ENCODE data around the gene STIMATE.

Gene STIMATE

DNA sequence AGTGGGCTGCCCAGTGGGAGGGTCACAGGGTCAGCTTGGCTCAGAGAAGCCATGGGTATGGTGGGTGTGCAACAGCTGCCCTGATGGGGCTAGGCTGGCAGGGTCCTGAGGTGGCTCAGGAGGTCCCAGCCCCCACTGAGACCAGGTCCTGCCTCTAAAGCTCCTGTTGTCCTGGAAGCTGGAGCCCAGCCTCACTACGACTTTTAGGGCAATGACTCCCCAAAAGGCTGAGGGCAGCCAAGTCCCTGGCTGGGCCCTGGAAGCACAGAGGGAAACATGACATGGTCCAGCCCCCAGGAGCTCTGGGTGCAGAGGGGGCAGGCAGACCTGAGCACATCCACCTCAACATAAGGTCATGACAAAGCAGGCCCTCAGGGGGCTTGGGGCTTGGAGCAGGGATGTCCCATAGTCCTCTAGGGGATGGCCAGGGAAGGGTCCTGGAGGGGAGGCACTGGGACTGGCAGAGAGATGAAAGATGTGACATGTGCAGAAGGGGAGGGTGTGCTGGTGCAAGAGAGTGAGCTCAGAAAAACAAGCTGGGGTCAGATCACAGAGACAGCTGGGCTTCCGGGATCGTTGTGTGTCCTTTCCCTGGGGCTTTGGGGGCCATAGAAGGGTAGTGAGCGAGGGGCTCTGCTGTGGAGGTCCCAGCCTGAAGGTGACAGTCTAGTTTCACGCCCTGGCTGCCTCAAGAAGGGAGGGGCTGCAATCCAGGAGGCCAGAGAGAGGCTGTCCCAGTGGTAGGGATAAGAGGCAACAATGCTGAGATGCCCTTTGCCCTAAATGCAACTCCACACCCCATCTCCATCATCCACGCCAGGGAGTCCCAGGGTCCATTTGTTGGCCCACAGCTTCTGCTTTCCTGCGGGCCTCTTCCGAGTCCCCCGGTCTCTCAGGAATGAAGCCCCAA lies 103.4 kb downstream of the STIMATE start:
- no peak for DNase-seq (ENCODE audit: low read depth in 1 of 2, low spot score in 1 of 2)

DNA sequence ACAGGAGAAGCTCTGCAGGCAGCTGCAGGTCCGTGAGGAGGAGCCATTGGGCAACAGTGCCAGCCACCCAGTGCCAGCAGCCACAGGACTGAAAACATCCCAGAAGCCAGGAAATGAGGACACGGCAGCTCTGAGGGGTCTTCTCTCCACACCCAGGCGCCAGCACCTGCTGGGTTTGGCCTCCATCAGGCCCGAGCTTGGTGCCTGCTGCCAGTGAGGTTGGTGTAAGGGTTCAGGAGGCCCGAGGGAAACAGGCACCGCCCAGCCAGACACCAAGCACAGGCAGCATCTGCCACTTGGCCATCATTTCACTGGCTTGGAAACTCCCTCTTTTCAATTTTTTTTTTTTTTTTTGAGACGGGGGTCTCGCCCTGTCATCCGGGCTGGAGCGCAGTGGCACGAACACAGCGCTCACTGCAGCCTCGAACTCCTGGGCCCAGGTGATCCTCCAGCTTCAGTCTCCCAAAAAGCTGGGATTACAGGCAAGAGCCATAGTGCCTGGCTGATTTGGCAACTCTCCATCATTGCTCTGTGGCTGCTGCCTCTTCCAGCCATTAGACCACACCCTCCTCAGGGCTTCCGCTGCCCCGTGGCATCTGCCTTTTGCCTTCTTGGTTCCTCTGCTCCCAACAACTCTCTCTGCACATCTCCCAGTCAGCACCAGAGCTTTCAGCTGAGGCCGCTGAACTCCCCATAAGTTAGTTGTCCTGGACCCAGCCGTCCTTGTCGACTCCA lies 104.2 kb downstream of the STIMATE start:
- DNase-seq (ENCODE audit: low read depth in 1 of 2, low spot score in 1 of 2) = no peak

DNA sequence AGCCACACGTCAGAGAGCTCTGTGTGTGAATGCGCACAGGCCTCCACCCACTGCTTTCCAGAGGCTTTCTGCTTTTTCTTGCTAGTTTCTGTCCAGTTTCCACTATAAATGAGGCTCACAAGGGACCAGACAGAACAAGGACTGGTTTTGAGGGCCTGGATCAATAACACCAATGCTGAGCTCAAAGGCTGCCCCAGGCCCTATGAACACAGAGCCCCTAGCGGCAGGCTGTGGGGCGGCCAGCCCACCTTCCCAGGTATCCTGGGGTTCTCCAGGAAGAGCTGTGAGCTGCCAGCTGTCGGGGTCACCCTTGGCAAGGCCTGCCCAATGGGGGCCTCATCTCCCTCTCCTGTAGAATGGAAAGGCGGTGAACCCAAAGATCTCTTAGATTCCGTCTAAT lies 104.9 kb downstream of the STIMATE start:
- DNase-seq (ENCODE audit: low read depth in 1 of 2, low spot score in 1 of 2) = no peak

DNA sequence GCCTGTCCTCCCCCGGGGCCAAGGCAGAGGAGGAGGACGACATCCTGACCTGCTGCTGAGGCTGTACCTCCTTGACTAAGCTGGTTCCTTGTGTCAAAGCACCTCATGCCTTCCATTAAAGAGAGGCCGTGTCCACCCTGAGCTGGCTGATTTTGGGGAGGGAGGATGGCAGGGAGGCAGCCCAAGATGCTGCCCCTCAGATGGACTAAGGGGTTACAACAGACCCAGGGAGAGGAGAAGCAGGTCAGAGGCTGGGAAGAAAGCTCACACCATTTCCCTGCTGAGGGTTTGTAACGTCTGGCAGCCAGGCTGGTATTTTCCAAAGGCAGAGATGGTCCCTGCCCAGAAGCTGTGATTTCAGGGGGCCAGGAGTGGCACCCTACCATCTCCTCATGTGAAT lies 105.4 kb downstream of the STIMATE start:
- DNase-seq (ENCODE audit: low read depth in 1 of 2, low spot score in 1 of 2) = no peak

DNA sequence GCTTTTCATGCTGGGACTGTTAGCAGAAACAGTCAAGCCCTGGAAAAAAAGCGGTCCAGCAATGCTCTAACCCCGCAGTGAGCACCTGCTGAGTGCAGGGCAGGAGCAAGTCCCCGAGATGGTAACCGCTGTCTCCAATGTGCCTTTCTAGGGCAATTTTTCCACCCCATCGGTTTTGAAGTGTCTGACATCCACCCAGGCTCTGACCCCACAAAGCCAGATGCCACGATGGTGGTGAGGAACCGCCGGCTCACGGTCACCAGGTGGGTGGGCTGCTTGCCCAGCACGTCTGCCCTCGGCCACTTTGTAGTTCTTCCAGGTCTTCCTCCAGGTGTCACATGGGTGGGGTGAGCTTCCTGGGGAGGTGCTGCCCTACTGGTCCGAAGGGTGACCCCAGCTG lies 106.0 kb downstream of the STIMATE start:
- DNase-seq (ENCODE audit: low read depth in 1 of 2, low spot score in 1 of 2) = no peak

DNA sequence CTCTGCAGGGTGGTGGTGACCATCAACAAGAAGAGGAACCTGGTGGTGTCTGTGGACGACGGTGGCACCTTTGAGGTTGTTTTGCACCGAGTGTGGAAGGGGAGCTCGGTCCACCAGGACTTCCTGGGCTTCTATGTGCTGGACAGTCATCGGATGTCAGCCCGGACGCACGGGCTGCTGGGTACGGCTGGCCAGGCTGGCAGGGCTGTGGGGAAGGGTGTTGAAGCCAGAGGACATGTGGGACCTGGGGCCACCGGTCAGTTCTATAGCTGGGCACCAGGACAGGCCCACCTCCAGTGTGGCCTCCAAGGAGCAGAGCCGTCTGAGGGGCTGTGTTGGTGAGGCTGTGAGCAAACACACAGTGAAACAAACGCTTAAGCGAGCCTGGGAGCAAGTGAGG lies 106.6 kb downstream of the STIMATE start:
- no peak for DNase-seq (ENCODE audit: low read depth in 1 of 2, low spot score in 1 of 2)

DNA sequence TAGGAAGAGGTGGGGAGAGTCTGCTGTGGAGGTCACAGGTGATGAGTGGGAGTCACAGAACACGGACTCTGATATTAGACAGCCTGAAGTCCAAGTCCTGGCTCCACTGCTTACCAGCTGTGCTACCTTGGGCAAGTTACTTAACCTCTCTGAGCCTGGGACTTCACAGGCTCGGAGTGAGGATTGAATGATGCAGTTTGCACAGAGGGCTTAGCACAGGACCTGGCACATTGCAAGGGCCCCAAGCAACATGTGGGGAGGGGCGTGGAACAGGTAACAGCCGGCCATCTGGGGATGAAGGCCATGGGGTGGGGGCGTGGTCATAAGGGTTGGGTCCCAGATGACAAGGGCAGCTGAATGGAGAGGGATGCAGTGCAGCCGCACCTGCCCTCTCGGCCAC lies 107.0 kb downstream of the STIMATE start:
- DNase-seq (ENCODE audit: low read depth in 1 of 2, low spot score in 1 of 2) = no peak

DNA sequence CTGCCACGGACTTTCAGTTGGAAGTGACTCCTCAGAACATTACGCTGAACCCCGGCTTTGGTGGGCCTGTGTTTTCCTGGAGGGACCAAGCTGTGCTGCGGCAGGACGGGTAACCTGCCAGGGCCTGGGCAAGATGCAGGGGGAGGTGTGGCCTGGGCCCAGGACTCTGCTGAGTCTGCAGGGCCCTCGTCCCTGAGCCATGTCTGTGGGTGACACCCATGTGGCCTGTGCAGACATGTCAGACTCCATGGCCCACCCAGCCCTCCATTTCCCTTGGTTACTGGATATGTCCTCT lies 107.7 kb downstream of the STIMATE start:
- DNase-seq (ENCODE audit: low read depth in 1 of 2, low spot score in 1 of 2) = no peak

DNA sequence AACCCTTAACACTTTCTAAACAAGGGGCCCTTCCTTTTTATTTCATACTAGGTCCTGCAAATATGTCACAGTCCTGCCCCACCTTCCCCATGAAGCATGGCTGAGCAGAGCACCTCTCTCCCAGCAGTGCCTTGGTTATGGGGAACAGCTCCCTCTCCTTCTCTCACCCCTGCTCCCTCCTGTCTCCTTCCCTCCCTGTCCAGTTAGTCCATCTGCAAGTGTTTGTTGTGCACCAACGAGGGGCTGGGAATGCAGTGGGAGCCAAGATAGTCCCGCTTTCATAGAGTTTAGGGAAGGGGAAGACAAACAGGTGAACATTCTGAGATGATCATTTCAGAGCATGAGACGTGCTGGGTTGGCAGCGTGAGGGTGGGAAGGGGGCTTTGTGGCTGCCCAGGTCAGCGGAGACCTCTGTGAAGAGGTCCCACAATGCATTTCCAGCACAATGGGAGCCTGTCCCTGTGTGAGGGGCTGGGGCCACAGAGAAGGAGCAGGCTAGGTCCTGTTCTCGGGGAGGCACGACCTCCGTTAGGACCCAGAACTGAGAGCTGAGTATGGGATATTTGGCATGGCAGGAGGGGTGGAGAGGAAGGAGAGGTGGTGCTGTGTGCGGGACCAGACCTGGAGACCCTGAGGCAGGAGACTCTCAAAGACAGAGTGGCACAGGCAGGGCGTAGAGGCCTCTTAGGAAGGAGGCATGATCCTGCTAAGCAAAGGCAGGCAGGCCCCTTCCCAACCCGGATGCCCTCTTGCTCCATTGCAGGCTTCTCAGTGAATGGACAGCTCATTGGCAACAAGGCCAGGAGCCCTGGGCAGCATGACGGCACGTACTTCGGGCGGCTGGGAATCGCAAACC lies 108.2 kb downstream of the STIMATE start:
- no peak for DNase-seq (ENCODE audit: low read depth in 1 of 2, low spot score in 1 of 2)

DNA sequence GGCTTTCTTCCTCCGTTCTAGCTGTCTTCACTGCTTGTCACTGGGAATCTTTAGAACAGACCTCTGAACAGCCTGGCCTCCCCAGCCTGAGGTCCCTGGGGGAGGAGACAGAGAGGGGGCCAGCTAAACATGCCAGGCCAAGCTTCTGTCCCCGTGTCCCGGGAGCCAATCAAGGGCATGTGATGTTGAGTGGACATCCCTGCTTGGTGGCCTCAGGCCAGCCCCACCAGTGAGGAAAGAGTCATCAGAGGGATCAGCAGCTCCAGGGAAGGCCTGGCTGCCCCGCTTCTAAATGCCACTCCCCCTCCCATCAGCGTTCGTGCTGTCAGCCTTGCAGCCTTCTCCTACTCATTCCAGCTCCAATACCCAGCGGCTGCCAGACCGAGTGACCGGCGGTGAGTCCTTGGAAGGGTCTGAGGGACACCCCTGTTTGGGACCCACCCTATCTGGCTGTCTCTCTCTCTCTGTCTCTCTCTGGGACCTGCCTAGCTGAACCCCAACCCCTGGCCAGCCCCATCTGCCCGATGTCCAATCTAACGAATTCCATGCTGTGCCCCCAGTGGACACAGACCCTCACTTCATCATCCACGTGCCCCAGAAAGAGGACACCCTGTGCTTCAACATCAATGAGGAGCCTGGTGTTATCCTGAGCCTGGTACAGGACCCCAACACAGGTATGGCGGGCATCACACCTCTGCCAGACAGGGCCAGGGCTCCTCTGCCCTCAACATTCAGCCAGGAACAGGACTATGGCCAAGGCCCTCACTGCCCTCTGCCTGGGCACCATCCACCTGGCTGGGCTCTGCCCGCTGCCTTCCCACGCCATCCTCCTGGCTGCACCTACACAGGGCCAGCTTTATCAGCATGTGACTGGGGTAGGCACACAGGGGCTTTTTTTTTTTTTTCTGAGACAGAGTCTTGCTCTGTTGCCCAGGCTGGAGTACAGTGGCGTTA lies 109.4 kb downstream of the STIMATE start:
- no peak for DNase-seq (ENCODE audit: low read depth in 1 of 2, low spot score in 1 of 2)

DNA sequence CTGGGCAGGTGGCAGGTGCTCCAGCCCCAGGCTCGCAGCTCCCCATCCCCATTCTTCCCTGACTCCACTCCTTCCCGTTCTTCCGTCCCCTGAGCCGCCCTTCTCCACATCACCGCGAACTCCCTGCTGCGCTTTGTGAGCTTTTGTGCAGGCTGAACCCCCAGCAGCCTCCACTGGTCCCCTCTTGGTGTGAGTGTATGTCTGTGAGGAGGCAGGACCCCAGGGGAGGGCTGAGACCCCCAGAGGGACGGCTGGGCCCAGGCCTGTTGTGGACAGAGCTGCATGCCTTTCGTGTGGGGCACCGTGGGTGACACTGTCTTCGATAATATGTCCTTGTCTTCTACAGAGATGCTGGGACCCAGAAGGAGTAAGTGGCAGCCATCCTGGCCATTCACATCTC lies 110.1 kb downstream of the STIMATE start:
- DNase-seq (ENCODE audit: low read depth in 1 of 2, low spot score in 1 of 2) = no peak
